ENCODE results near the gene DSG4. TPM values are rescaled to one million over a fixed set of nuclear protein-coding genes. Genes with fewer than 3 reads are reported as not detected.

Gene DSG4
- total RNA-seq, 1 donor from 2014 or later, result not detected

DNA sequence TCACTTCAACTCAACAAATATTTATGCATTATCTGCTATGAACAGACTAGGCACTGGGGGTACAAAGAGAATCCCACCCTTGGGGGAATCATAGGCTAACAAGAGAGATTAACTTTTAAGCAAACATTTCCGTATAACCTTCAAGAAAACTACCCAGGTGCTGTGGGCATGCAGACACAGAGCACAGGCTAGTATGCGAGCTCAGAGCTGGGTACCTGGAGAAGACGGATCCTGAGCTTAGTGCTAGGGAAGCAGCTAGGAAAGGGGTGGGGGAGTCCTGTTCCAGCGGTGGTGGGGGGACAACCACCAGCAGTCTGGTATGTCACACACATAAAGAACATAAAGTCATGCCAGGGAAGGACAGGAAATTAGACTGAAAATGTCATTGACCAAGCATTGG lies 53.5 kb downstream of the DSG4 start:
- Histone ChIP-seq H3K4me1 (no peaks in the 10 kb centered on the region), H3K9me3 (no peaks in the 10 kb centered on the region), H3K27me3 (no peaks in the 10 kb centered on the region), H3K36me3 (no peaks in the 10 kb centered on the region), H3K4me3 (no peak overlapping the region), H3K27ac (no peak overlapping the region)
- TF ChIP-seq, protein P1, sequence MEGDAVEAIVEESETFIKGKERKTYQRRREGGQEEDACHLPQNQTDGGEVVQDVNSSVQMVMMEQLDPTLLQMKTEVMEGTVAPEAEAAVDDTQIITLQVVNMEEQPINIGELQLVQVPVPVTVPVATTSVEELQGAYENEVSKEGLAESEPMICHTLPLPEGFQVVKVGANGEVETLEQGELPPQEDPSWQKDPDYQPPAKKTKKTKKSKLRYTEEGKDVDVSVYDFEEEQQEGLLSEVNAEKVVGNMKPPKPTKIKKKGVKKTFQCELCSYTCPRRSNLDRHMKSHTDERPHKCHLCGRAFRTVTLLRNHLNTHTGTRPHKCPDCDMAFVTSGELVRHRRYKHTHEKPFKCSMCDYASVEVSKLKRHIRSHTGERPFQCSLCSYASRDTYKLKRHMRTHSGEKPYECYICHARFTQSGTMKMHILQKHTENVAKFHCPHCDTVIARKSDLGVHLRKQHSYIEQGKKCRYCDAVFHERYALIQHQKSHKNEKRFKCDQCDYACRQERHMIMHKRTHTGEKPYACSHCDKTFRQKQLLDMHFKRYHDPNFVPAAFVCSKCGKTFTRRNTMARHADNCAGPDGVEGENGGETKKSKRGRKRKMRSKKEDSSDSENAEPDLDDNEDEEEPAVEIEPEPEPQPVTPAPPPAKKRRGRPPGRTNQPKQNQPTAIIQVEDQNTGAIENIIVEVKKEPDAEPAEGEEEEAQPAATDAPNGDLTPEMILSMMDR (IDR thresholded peaks at IDR 0.05), result no peak
- no peak for TF ChIP-seq POLR2AphosphoS5 (IDR thresholded peaks at IDR 0.05; ENCODE audit: insufficient read depth in 1 of 2, low read depth in 1 of 2)
- TF ChIP-seq POLR2A (IDR thresholded peaks at IDR 0.05), result no peak
- no peak for DNase-seq (ENCODE audit: extremely low spot score in 2 of 2)
- intact Hi-C loops (cut with DNase I), result no loop called here

DNA sequence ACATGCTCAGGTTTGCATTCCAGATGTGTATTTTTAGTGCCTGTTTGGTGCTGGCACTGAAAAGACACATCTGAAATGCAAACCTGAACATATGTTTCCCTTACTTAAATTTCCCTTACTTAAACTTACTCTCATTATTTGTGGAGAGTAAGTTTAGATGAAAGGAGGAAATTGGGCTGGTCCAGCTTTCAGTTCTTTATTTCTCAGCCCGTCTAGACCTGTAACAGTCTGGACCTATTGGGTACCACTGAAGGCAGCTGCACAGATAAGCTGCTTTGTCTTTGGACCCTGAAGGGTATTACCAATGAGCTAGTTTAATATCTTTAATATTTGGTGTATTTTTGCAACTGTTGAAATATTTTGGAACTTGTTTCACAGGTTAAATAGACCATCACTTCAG lies 54.0 kb downstream of the DSG4 start:
- H3K4me3 ChIP-seq, result no peak overlapping the region
- H3K9me3 ChIP-seq, result no peaks in the 10 kb centered on the region
- H3K4me1 ChIP-seq, result no peaks in the 10 kb centered on the region
- intact Hi-C loops (cut with DNase I), result no loop called here
- no peak overlapping the region for H3K27ac ChIP-seq
- no peak for DNase-seq (ENCODE audit: extremely low spot score in 2 of 2)
- no peaks in the 10 kb centered on the region for H3K27me3 ChIP-seq
- no peaks in the 10 kb centered on the region for H3K36me3 ChIP-seq
- TF ChIP-seq POLR2AphosphoS5 (IDR thresholded peaks at IDR 0.05; ENCODE audit: insufficient read depth in 1 of 2, low read depth in 1 of 2), result no peak
- no peak for TF ChIP-seq POLR2A (IDR thresholded peaks at IDR 0.05)
- TF ChIP-seq, protein P1 (IDR thresholded peaks at IDR 0.05), result no peak

DNA sequence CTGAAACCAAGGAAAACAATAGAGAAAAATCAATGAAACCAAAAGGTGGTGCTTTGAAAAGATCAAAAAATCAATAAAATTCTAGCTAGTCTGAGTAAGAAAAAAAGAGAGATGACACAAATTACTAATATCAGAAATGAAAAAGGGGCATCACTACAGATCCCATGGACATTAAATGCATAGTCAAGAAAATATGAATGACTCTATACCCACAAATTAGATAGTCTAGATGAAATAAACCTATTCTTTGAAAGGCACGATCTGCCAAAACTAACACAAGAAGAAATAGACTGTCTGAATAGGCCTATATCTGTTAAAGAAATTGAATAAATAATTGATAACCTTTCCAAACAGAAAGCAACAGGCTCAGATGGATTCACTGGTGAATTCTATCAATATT lies 55.7 kb downstream of the DSG4 start:
- TF ChIP-seq, protein P1 (IDR thresholded peaks at IDR 0.05), result no peak
- no peak for TF ChIP-seq POLR2AphosphoS5 (IDR thresholded peaks at IDR 0.05; ENCODE audit: insufficient read depth in 1 of 2, low read depth in 1 of 2)
- TF ChIP-seq POLR2A (IDR thresholded peaks at IDR 0.05), result no peak
- Histone ChIP-seq H3K4me1 (no peaks in the 10 kb centered on the region), H3K9me3 (no peaks in the 10 kb centered on the region), H3K27ac (no peak overlapping the region), H3K36me3 (no peaks in the 10 kb centered on the region), H3K4me3 (no peak overlapping the region), H3K27me3 (no peaks in the 10 kb centered on the region)
- DNase-seq (ENCODE audit: extremely low spot score in 2 of 2), result no peak
- intact Hi-C loops (cut with DNase I), result no loop called here

DNA sequence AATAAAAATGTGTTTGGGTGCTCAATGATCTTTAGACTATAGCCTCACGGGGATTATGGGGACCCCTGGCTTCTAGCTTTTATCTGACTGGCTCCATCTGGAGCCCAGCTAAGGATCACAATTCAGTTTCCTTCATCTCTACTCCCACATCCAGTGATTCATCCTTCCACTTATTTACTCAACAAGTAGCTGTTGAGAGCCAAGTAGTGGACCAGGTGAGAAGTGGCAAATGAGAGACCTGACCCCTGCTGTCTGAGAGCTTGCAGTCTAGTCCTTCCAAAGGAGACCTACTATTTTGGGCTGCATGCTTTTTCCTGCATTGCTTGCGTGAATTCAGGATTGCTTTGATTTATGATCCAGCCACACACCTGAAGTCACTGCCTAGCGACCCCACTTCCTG lies 60.2 kb downstream of the DSG4 start:
- no peaks in the 10 kb centered on the region for H3K27me3 ChIP-seq
- no peak overlapping the region for H3K4me3 ChIP-seq
- intact Hi-C loops (cut with DNase I), result no loop called here
- H3K36me3 ChIP-seq, result no peaks in the 10 kb centered on the region
- no peaks in the 10 kb centered on the region for H3K9me3 ChIP-seq
- H3K27ac ChIP-seq, result no peak overlapping the region
- no peaks in the 10 kb centered on the region for H3K4me1 ChIP-seq
- TF ChIP-seq POLR2A (IDR thresholded peaks at IDR 0.05), result no peak
- TF ChIP-seq POLR2AphosphoS5 (IDR thresholded peaks at IDR 0.05; ENCODE audit: insufficient read depth in 1 of 2, low read depth in 1 of 2), result no peak
- TF ChIP-seq, protein P1 (IDR thresholded peaks at IDR 0.05), result no peak
- no peak for DNase-seq (ENCODE audit: extremely low spot score in 2 of 2)

DNA sequence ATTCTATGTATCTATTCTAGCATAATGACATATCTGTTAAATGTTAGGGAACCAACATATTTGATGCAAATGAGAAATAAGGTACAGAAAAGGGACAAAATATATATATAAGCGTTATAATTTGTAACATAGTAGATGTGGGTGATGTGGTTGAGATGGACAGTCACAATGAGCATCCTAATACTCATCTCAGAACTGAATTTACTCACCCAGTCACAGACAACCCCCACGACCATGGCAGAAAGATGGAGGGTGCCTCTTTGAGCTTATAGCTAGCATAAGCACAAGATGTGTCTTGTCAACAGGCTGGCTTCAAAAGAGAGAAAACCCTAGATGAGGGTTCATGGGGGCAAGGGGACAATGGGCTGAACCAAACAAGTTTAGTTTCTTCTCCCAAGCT lies 61.8 kb downstream of the DSG4 start:
- Histone ChIP-seq H3K4me3 (no peak overlapping the region), H3K4me1 (no peaks in the 10 kb centered on the region), H3K27me3 (no peaks in the 10 kb centered on the region), H3K36me3 (no peaks in the 10 kb centered on the region), H3K27ac (no peak overlapping the region), H3K9me3 (no peaks in the 10 kb centered on the region)
- DNase-seq (ENCODE audit: extremely low spot score in 2 of 2), result no peak
- intact Hi-C loops (cut with DNase I), result no loop called here
- TF ChIP-seq POLR2A (IDR thresholded peaks at IDR 0.05) (no peak), POLR2AphosphoS5 (IDR thresholded peaks at IDR 0.05; ENCODE audit: insufficient read depth in 1 of 2, low read depth in 1 of 2) (no peak)
- TF ChIP-seq, protein P1 (IDR thresholded peaks at IDR 0.05), result no peak
